ENCODE results near the gene HSPA4L. TPM values are rescaled to one million over a fixed set of nuclear protein-coding genes. Genes with fewer than 3 reads are reported as not detected.

HSPA4L gene
- total and polyA plus RNA-seq, 2 of the 4 experiments (the other 2 are of a cell fraction), result 0.84 to 2.3 TPM

Other genes with a start within 250 kb of the HSPA4L start
- 10.8 and 12.5 TPM in 2 replicates for gene INTU, start 149.4 kb upstream of the HSPA4L start, total RNA-seq (2012; rRNA removed)
- 4.8 and 6.5 TPM in 2 replicates for gene INTU, start 149.4 kb upstream of the HSPA4L start, polyA plus RNA-seq (2012; rRNA removed)
- gene SLC25A31, start 51.9 kb upstream of the HSPA4L start, total RNA-seq (2012; rRNA removed), result not detected in 2 replicates
- gene SLC25A31, start 51.9 kb upstream of the HSPA4L start, polyA plus RNA-seq (2012; rRNA removed), result not detected in 2 replicates
- 15.1 and 16.1 TPM in 2 replicates for gene PLK4, start 98.6 kb downstream of the HSPA4L start, total RNA-seq (2012; rRNA removed)
- 9.2 and 11.2 TPM in 2 replicates for gene PLK4, start 98.6 kb downstream of the HSPA4L start, polyA plus RNA-seq (2012; rRNA removed)
- 31.4 and 36.7 TPM in 2 replicates for gene MFSD8, start 182.9 kb downstream of the HSPA4L start, total RNA-seq (2012; rRNA removed)
- gene MFSD8, start 182.9 kb downstream of the HSPA4L start, polyA plus RNA-seq (2012; rRNA removed), result 6.5 and 8.8 TPM in 2 replicates
- 4.3 and 4.7 TPM in 2 replicates for gene ABHD18, start 183.1 kb downstream of the HSPA4L start, total RNA-seq (2012; rRNA removed)
- 1.2 and 2.4 TPM in 2 replicates for gene ABHD18, start 183.1 kb downstream of the HSPA4L start, polyA plus RNA-seq (2012; rRNA removed)